GM19324 (cell line): ENCODE data around the gene MRPS9.

Source experiments
- ATAC-seq: cut with Tn5 transposase; IDR thresholded peaks from one replicate; pipeline ENCODE4 v1.9.1; 2021; ENCODE audit warnings: mild to moderate bottlenecking, moderate library complexity; ENCODE audit not compliant: unreplicated experiment, low FRiP score

MRPS9 gene

DNA sequence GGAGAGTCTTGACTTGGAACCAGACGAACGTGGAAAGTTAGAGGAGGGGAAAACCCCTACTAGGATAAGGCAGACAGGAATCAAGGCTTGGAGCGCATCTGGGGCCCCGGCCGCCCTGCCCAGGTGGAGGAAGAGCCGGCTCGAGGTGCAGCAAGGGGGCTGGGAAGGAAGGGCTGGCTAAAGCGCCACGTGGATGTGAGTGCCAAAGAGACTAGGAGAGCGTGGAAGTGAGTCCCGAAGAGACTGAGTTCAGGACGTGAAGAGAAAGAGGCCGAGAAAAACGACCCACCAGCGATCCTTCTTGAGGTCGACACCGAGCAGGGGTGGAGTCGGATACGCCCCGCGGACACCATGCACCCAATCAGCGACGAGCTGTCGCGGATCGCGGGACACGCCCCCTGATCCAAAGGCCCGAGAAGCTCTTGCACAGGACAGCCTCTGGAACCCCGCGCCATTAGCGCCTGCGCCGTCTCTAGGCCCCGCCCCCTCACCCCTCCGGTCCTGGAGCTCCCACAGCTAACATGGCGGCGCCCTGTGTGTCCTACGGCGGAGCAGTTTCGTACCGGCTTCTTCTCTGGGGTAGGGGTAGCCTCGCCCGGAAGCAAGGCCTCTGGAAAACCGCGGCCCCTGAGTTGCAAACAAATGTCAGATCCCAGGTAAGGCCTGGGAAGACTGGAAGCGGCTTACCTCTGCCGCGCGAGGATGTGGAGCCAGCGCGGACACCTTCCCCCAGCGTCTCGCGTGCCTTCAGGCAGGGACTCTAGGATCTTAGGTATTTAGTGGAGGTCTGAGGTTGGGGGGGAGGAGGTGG, at the start of gene MRPS9:
Gene MRPS9 (plus strand): TSS at position 498 of the 811 bp plus-strand sequence. CDS start 24 bp downstream, at position 522.
- ATAC-seq: peak; percentile 100

GRCh38 chr2:105005181-105005951, 32.5 kb upstream of the MRPS9 start:
- no peak for ATAC-seq

GRCh38 chr2:105007367-105007766, 30.5 kb upstream of the MRPS9 start:
- no peak for ATAC-seq

DNA sequence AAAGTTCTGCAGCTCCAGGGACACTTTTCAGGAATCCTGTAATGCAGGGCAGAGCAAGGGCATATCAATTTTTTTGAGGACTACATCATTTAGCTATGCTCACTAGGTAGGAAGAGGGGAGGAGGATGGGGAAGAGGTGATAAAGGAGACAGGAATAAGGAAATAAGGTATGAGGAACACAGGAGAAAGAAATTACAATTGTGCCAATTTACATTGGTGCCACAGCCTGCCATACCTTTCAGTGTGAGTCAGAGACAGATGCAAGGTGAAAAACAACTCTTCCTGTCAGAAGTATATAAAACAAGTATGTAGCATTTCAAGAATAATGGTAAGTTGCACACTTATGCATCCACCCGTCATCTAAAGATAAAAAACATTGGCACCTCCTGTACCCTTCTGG, 5.4 kb upstream of the MRPS9 start:
- ATAC-seq: no peak

- no peak for ATAC-seq
These were observed 3.7 kb upstream of the MRPS9 start for GRCh38 chr2:105034170-105034569.

- ATAC-seq: no peak
These were observed 653 bp downstream of the MRPS9 start for GRCh38 chr2:105038383-105039061.

- ATAC-seq: no peak
These were observed 1.7 kb downstream of the MRPS9 start for GRCh38 chr2:105039559-105039958.

DNA sequence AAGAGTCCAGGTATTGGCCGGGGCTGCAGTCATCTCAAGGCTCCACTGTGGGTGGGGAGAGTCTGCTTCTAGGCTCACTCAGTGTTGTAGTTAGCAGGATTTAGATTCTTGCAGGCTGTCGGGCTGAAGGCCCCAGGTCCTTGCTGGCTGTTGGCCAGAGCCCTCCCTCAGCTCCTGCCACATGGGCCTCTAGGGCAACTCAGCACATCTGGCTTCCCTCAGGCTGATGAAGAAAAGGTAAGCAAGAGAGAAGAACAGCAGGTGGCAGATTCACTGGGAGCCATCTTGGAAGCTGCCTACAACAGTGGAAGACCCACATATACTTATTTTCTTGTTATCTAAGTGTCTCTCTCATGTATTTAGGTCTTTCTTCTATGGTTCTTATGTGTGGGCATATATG, 4.3 kb downstream of the MRPS9 start:
- ATAC-seq: no peak

GRCh38 chr2:105052773-105053172, 14.9 kb downstream of the MRPS9 start:
- no peak for ATAC-seq

- ATAC-seq: no peak
These were observed 17.7 kb downstream of the MRPS9 start for GRCh38 chr2:105055613-105056012.

DNA sequence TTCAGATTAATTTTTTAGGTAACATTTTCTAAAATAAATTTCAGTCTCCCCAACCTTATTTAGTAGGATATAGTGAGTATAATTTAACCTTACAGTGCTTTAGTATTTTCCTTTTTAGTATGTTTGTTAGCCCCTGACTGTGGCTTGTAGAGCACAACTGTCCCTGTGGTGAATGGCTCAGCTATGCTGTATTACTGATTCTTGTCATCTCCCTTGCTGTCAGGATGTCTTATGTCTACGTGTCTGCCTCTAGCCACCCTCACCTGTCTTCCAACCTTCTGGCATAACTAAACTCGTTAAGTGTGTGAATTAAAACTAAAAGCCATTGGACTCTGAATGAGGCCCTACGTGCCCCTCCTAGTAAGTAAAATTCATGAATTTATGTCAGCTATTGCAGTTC, 18.4 kb downstream of the MRPS9 start:
- no peak for ATAC-seq

DNA sequence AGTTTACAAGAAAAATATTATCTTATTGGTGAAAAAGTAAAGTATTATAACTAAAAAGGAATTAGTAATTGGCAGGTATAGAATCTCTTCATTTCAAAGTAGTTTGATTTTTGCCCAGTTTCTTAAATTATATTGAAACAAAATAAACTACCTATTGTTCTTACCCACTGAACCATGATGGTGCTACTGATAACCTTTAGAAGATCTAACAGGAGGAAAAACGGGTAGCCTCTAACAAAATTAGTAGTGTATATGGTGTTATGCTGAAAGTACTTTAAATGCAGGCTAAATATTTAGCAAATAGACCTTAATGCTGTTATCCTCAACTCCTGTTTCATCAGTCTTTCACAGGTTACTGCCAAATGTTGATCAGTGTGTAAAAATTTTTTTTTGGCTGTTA, 19.1 kb downstream of the MRPS9 start:
- no peak for ATAC-seq

DNA sequence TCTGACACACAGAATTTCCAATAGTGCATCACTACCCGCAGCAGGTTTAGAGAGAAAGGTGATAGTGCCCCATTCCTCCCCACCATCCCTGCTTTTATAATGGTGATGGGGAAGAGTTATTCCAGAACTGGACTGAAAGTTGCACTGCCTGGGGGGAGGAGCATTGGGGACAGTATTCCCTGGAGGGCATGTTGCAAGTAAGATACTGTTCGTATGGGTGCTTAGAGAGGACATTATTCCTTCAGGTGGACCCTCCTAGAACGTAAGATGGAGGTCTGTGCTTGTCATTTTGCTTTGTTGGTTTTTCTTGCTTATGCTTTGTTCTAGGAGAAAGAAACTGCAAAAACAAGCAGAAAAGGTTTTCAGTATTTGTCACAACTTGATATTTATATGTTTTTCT, 23.7 kb downstream of the MRPS9 start:
- ATAC-seq: no peak

DNA sequence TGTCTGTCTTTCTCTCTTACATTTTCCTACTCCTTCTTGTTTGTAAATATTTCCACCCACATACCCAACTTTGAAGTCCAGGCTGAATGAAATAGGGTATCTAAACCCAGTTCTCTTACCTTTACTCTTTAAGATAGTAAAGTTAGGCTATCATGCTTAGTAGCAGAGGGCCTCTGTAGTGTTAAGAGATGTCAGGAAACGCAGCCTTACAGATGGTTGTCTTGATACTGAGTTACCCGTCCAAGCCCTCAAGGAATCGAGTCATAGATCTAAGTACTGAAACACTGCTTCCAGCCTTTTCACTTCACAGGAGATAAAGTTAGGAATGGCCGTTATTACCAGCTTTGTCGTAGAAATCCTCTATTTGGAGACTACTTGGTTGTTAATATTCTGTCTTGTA, 24.3 kb downstream of the MRPS9 start:
- no peak for ATAC-seq

GRCh38 chr2:105068387-105068786, 30.5 kb downstream of the MRPS9 start:
- no peak for ATAC-seq

DNA sequence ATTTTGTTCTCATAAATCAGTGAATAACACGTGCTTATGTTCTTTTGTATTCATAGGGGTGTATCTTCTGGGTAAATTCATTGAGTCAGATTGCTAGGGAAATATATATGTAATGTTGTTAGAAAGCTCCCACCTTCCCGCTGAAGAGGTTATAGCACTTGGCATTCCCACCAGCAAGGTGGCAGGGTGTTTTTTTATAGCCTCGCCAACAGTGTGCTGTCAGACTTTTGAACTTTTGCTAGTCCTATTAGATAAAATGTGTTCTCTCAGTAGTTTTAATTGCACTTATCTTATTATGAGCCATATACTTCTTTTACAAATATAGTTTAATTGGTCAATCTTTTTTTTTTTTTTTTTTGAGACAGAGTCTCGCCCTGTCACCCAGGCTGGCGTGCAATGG, 31.0 kb downstream of the MRPS9 start:
- no peak for ATAC-seq

- no peak for ATAC-seq
These were observed 32.4 kb downstream of the MRPS9 start for GRCh38 chr2:105070010-105070865.

- no peak for ATAC-seq
These were observed 33.5 kb downstream of the MRPS9 start for GRCh38 chr2:105071379-105071778.

GRCh38 chr2:105072039-105072438, 34.2 kb downstream of the MRPS9 start:
- ATAC-seq: no peak

DNA sequence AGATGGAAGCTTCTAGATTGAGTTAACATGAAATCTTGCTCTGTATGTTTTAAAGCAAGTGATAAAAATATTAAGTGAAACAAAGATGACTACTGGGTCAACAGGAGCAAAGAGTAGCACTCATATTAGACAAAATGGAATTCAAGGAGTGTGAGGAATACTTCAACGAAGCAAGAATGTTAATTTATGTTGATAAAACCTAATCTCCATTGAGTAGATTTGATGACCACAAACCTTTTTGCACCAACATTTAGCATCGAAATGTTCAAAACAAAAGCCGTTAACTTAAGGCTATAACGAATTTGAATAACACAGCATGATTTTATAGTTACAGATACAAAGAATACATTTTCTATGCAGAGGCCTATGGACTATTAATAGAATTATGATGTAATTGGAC, 35.7 kb downstream of the MRPS9 start:
- no peak for ATAC-seq
